MM.1S (cell line): Measurements from ENCODE around the gene ADPRS.

Experiments
- CTCF ChIP-seq: fragments of 300-600 bp; sonication (generic); IDR thresholded peaks from 2 replicates; pipeline ENCODE4 v1.5.1; 2016; ENCODE audit warnings: antibody characterized with exemption, low read length, mixed read lengths
- EZH2 ChIP-seq: fragments of 300-600 bp; sonication (generic); optimal IDR thresholded peaks from 2 replicates; pipeline ENCODE3; 2017; ENCODE audit warnings: low read depth, mild to moderate bottlenecking, antibody characterized with exemption, low read length, mixed read lengths

GRCh38 chr1:36076979-36077573 lies 11.6 kb upstream of the ADPRS start:
- no peak for TF ChIP-seq CTCF
- no peak for TF ChIP-seq EZH2
